Caco-2 (cell line): ENCODE results near the gene SPINK7. TPM values are rescaled to one million over a fixed set of nuclear protein-coding genes. Genes with fewer than 3 reads are reported as not detected.

ENCODE experiments used
- BruUV-seq: library from RNA; stranded (reverse); fragments of 400-500 nt; replicated peaks from 2 replicates; lab custom pipeline; 2021; lab: Mats Ljungman, UMichigan
- CTCF ChIA-PET: fragments of 300-600 bp; sonication (Branson Sonifier 250); formaldehyde crosslinking; loops from one replicate; lab custom pipeline; 2022; ENCODE audit warnings: antibody characterized with exemption; lab: Charles Lee
- POLR2A ChIA-PET: fragments of 300-600 bp; sonication (Branson Sonifier 250); formaldehyde crosslinking; loops from one replicate; lab custom pipeline; 2022; ENCODE audit warnings: antibody characterized with exemption; lab: Charles Lee
- DNase-seq, 2 experiments: peaks; one replicate each; pipeline versions ENCODE4 v3.0.0 to v3.0.0-alpha.2; 2020 to 2022
- H3K27me3 ChIP-seq: replicated peaks from 2 replicates; pipeline ENCODE4 v1.6.0; 2011; ENCODE audit warnings: low read length; ENCODE audit not compliant: control insufficient read depth, insufficient read depth
- H3K36me3 ChIP-seq: 2 replicates; pipeline ENCODE4 v1.5.1; 2011; ENCODE audit warnings: low read length; ENCODE audit not compliant: control insufficient read depth, insufficient read depth
- H3K4me1 ChIP-seq: fragments of 250-450 bp; sonication (Bioruptor Pico); 2 replicates; pipeline ENCODE4 v1.5.1; 2020; ENCODE audit warnings: mild to moderate bottlenecking
- H3K4me3 ChIP-seq: 2 replicates; pipeline ENCODE4 v1.5.1; 2011; ENCODE audit warnings: low read depth, mild to moderate bottlenecking, control low read depth, low read length
- H3K9me3 ChIP-seq: fragments of 250-450 bp; sonication (Bioruptor Pico); 2 replicates; pipeline ENCODE4 v1.5.1; 2020; ENCODE audit warnings: mild to moderate bottlenecking, moderate library complexity
- H3K27ac Mint-ChIP-seq: one replicate; pipeline ENCODE4 v1.8.0; 2022; ENCODE audit warnings: mixed read lengths; ENCODE audit not compliant: unreplicated experiment
- H3K27me3 Mint-ChIP-seq: one replicate; pipeline ENCODE4 v1.8.0; 2022; ENCODE audit warnings: mixed read lengths; ENCODE audit not compliant: insufficient read depth, unreplicated experiment
- H3K36me3 Mint-ChIP-seq: one replicate; pipeline ENCODE4 v1.8.0; 2022; ENCODE audit warnings: mild to moderate bottlenecking, mixed read lengths; ENCODE audit not compliant: insufficient read depth, unreplicated experiment
- H3K4me1 Mint-ChIP-seq: one replicate; pipeline ENCODE4 v1.8.0; 2022; ENCODE audit warnings: low read depth, mixed read lengths; ENCODE audit not compliant: unreplicated experiment
- H3K4me3 Mint-ChIP-seq: one replicate; pipeline ENCODE4 v1.8.0; 2022; ENCODE audit warnings: mild to moderate bottlenecking, moderate library complexity, mixed read lengths; ENCODE audit not compliant: unreplicated experiment
- H3K9me3 Mint-ChIP-seq: one replicate; pipeline ENCODE4 v1.8.0; 2022; ENCODE audit warnings: mixed read lengths; ENCODE audit not compliant: unreplicated experiment
- intact Hi-C: fragments of 100-400 bp; cut with micrococcal nuclease; formaldehyde crosslinking; loops from one replicate; pipeline ENCODE4 v1.10.0; 2022; ENCODE audit not compliant: unreplicated experiment
- total RNA-seq: library from RNA; stranded (reverse); gene quantifications from 2 replicates; pipeline ENCODE4 v1.2.3, GENCODE V29; 2022
- TF ChIP-seq, protein P1 (sequence below), 2 experiments: fragments of 200-600 bp in 1 of 2; IDR thresholded peaks; 1 replicate in 1 of 2; 2 replicates in 1 of 2; pipeline versions ENCODE4 v1.5.1 to v1.8.0; 2011 to 2022; ENCODE audit warnings: antibody characterized with exemption in 1 of 2, control low read depth in 1 of 2, inconsistent platforms in 1 of 2, low read depth in 1 of 2, low read length in 1 of 2, mild to moderate bottlenecking in 1 of 2, moderate library complexity in 1 of 2; ENCODE audit not compliant: insufficient read depth in 1 of 2, severe bottlenecking in 1 of 2, unreplicated experiment in 1 of 2

Gene SPINK7
- total RNA-seq, 1 experiment from 2014 or later: not detected

DNA sequence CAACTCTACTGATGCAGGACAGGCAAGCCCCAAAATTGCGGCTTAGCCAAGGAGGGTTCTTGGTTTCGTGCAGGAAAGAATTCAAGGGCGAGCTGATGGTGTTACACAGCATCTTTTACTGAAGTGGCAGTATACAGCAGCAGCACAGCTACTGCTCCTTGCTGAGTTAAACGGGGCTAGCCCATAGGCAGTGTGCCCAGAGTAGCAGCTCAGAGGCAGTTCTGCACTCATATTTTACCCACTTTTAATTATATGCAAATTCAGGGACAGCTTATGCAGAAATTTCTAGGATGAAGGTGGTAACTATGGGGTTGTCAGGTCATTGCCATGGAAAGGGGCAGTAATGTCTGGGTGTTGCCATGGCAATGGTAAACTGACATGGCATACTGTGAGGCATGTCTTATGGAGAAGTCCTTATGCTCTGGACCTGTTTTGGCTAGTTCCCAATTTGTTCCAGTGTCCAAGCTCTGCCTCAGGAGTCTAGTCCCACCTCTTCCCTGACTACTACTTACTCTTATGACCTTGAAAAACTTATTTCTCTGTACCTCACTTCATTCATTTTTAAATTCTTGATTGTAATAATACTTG lies 21.1 kb downstream of the SPINK7 start:
- Histone ChIP-seq H3K36me3 (no peaks in the 10 kb centered on the region), H3K4me3 (no peak overlapping the region), H3K4me1 (no peaks in the 10 kb centered on the region), H3K27me3 (no peaks in the 10 kb centered on the region), H3K9me3 (no peaks in the 10 kb centered on the region)
- intact Hi-C loops: no loop called here
- ChIA-PET POLR2A (no interaction called here), CTCF (no interaction called here)
- DNase-seq: no peak
- H3K36me3 Mint-ChIP-seq: no peaks in the 10 kb centered on the region
- H3K9me3 Mint-ChIP-seq: peaks cover 11% of the 10 kb centered on the region
- H3K27me3 Mint-ChIP-seq: peaks cover 11% of the 10 kb centered on the region
- BruUV-seq: no TSS peak
- no peaks in the 10 kb centered on the region for H3K4me1 Mint-ChIP-seq
- no peak overlapping the region for H3K4me3 Mint-ChIP-seq
- TF ChIP-seq, protein P1, sequence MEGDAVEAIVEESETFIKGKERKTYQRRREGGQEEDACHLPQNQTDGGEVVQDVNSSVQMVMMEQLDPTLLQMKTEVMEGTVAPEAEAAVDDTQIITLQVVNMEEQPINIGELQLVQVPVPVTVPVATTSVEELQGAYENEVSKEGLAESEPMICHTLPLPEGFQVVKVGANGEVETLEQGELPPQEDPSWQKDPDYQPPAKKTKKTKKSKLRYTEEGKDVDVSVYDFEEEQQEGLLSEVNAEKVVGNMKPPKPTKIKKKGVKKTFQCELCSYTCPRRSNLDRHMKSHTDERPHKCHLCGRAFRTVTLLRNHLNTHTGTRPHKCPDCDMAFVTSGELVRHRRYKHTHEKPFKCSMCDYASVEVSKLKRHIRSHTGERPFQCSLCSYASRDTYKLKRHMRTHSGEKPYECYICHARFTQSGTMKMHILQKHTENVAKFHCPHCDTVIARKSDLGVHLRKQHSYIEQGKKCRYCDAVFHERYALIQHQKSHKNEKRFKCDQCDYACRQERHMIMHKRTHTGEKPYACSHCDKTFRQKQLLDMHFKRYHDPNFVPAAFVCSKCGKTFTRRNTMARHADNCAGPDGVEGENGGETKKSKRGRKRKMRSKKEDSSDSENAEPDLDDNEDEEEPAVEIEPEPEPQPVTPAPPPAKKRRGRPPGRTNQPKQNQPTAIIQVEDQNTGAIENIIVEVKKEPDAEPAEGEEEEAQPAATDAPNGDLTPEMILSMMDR (IDR thresholded peaks at IDR 0.05; ENCODE audit: insufficient read depth in 1 of 2, low read depth in 1 of 2, low read length in 1 of 2, severe bottlenecking in 1 of 2, unreplicated experiment in 1 of 2): no peak
- no peak overlapping the region for H3K27ac Mint-ChIP-seq

DNA sequence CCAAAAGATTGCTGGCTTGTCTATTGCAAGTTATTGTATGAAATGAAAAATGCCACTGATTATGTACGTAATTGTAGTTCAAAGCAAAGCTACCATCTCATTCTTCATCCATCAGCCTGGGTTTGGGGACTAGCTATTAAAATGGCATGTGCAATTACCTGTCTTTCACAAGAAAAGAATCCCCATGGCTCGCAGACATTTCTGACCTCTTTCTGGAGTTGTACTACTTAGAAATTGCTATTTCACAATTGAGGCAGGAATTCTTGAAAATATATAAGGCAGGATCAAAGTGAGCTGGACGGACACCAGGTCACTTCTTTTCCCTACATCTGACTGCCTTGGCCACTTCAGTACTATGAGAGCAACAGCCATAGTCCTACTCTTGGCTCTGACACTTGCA lies 23.0 kb downstream of the SPINK7 start, which contains the start of gene SPINK9:
Gene SPINK9 (plus strand): TSS at position 301 of the 400 bp plus-strand sequence. CDS start 55 bp downstream, at position 356.
- POLR2A ChIA-PET: no interaction called here
- Mint-ChIP-seq H3K27ac (no peak within 1 kb of the TSS), H3K9me3 (no peaks in the 10 kb centered on the region), H3K4me3 (no peak within 1 kb of the TSS), H3K4me1 (no peaks in the 10 kb centered on the region), H3K36me3 (no peaks in the 10 kb centered on the region), H3K27me3 (peaks cover 4% of the 10 kb centered on the region)
- CTCF ChIA-PET: interaction anchor here (0.5 kb wide), 1 partner anchor 38 kb away, joined by 3 read pairs; no protein-coding TSS in a partner anchor
- no peaks in the 10 kb centered on the region for H3K36me3 ChIP-seq
- H3K4me1 ChIP-seq: no peaks in the 10 kb centered on the region
- no peaks in the 10 kb centered on the region for H3K9me3 ChIP-seq
- no TSS peak for BruUV-seq
- H3K27me3 ChIP-seq: no peaks in the 10 kb centered on the region
- no peak within 1 kb of the TSS for H3K4me3 ChIP-seq
- intact Hi-C loops: no loop called here
- DNase-seq: no peak
- TF ChIP-seq, protein P1 (IDR thresholded peaks at IDR 0.05; ENCODE audit: insufficient read depth in 1 of 2, low read depth in 1 of 2, low read length in 1 of 2, severe bottlenecking in 1 of 2, unreplicated experiment in 1 of 2): no peak

DNA sequence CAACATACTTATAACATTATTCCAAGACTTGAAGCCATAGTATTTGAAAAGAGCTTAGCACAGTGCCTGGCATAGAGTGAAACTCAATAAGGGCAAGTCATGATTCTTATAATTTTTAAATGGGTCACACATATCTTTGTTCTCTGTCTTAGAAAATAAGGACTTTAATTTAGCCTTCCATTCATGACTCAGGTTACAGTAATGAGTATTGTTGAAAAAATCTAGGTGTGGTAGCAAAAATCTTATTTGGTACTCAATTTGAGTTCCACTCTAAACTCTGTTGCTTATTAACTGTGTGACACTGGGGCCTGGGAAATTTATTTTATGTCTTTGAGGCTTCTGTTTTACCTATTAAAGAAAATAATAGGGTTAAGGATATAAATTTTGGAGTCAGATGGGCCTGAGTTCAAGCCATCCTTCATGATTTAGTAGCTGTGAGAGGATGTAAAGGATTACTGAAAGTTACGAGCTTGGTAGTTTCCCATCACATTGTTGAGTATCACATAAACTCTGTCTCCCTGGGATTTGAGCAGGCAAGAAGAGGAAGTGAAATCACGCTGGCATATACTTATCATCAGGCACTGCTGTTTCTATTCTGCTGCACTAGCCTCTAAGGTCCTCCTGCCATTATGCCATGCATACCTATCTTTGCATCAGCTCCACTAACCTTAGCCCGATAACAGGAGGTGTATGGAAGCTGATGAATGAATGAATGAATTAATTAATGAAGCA lies 24.6 kb downstream of the SPINK7 start:
- no peaks in the 10 kb centered on the region for H3K36me3 Mint-ChIP-seq
- no peaks in the 10 kb centered on the region for H3K9me3 Mint-ChIP-seq
- no peak overlapping the region for H3K4me3 ChIP-seq
- intact Hi-C loops: no loop called here
- peaks cover 3% of the 10 kb centered on the region for H3K27me3 Mint-ChIP-seq
- BruUV-seq: no TSS peak
- TF ChIP-seq, protein P1 (IDR thresholded peaks at IDR 0.05; ENCODE audit: insufficient read depth in 1 of 2, low read depth in 1 of 2, low read length in 1 of 2, severe bottlenecking in 1 of 2, unreplicated experiment in 1 of 2): no peak
- no peaks in the 10 kb centered on the region for H3K4me1 Mint-ChIP-seq
- H3K9me3 ChIP-seq: no peaks in the 10 kb centered on the region
- no peaks in the 10 kb centered on the region for H3K36me3 ChIP-seq
- H3K27ac Mint-ChIP-seq: no peak overlapping the region
- ChIA-PET POLR2A (no interaction called here), CTCF (no interaction called here)
- no peaks in the 10 kb centered on the region for H3K4me1 ChIP-seq
- no peak for DNase-seq
- no peaks in the 10 kb centered on the region for H3K27me3 ChIP-seq
- no peak overlapping the region for H3K4me3 Mint-ChIP-seq
